Breast epithelium (tissue), 4 donors: Measurements from ENCODE around the gene LSM3. TPM values are rescaled to one million over a fixed set of nuclear protein-coding genes. Genes with fewer than 3 reads are reported as not detected.

Source experiments
- DNase-seq, 2 donors: peaks; one replicate each; pipeline ENCODE4 v3.0.0-alpha.2; 2019; ENCODE audit warnings: low spot score in 2 of 2
- H3K27ac ChIP-seq, 2 donors: fragments of 200-600 bp; sonication (generic) in 1 of 2; one replicate each; pipeline ENCODE4 v1.5.1; 2016 to 2019; ENCODE audit warnings: mild to moderate bottlenecking in 1 of 2
- H3K27me3 ChIP-seq, 2 donors: fragments of 200-600 bp; sonication (generic) in 1 of 2; one replicate each; pipeline versions ENCODE4 v1.5.1 to v1.6.0; 2017 to 2019; ENCODE audit warnings: control low read depth in 1 of 2, mild to moderate bottlenecking in 1 of 2
- H3K36me3 ChIP-seq: fragments of 200-600 bp; one replicate; pipeline ENCODE4 v1.5.1; 2019
- H3K4me1 ChIP-seq, 2 donors: fragments of 200-600 bp; sonication (generic); one replicate each; pipeline ENCODE4 v1.5.1; 2016 to 2019; ENCODE audit warnings: control low read depth in 1 of 2
- H3K4me3 ChIP-seq, 3 donors: fragments of 200-600 bp; sonication (generic); 1 replicate in 2 of 3; 2 replicates in 1 of 3; pipeline ENCODE4 v1.5.1; 2016 to 2019; ENCODE audit warnings: mild to moderate bottlenecking in 3 of 3, moderate library complexity in 2 of 3
- H3K9me3 ChIP-seq, 2 donors: fragments of 200-600 bp; sonication (generic) in 1 of 2; one replicate each; pipeline ENCODE4 v1.5.1; 2016 to 2019; ENCODE audit warnings: control low read depth in 1 of 2
- CTCF ChIP-seq, 3 donors: fragments of 450-650 bp; IDR thresholded peaks; one replicate each; pipeline ENCODE4 v1.5.1; 2016 to 2017; ENCODE audit warnings: antibody characterized with exemption in 3 of 3, mild to moderate bottlenecking in 3 of 3, moderate library complexity in 3 of 3
- POLR2A ChIP-seq: fragments of 450-650 bp; IDR thresholded peaks from one replicate; pipeline ENCODE4 v1.6.1; 2016; ENCODE audit warnings: antibody characterized with exemption, mild to moderate bottlenecking, moderate library complexity
- POLR2AphosphoS5 ChIP-seq, 3 donors: sonication (generic); formaldehyde crosslinking; IDR thresholded peaks; one replicate each; pipeline ENCODE4 v1.6.1; 2017; ENCODE audit warnings: antibody characterized with exemption in 3 of 3
- intact Hi-C: fragments of 100-400 bp; cut with DNase I; formaldehyde crosslinking; loops from one replicate; pipeline ENCODE4 v1.15.1; 2023; ENCODE audit warnings: low total_unique reads
- total RNA-seq, 3 donors: library from RNA; depleted of rRNA; stranded (reverse); fragments of >200 nt; gene quantifications; one replicate each; pipeline ENCODE4 v1.1.0, GENCODE V29; 2016

Gene LSM3
- total RNA-seq, 3 donors from 2014 or later, result 10.5 to 11.5 (median 11.5) TPM

GRCh38 chr3:14245822-14246221 is 67.2 kb downstream of the LSM3 start:
- Histone ChIP-seq H3K4me1 (peaks cover 0 to 3% of the 10 kb centered on the region in 2 donors), H3K9me3 (no peaks in the 10 kb centered on the region), H3K4me3 (no peak overlapping the region), H3K27ac (no peak overlapping the region), H3K27me3 (no peaks in the 10 kb centered on the region), H3K36me3 (no peaks in the 10 kb centered on the region)
- intact Hi-C loops, result no loop called here
- no peak for DNase-seq
- TF ChIP-seq POLR2AphosphoS5 (IDR thresholded peaks at IDR 0.05) (no peak), CTCF (IDR thresholded peaks at IDR 0.05) (no peak), POLR2A (no peak)

GRCh38 chr3:14246414-14246813 is 67.8 kb downstream of the LSM3 start:
- Histone ChIP-seq H3K27ac (no peak overlapping the region), H3K4me1 (peaks cover 0 to 3% of the 10 kb centered on the region in 2 donors), H3K4me3 (no peak overlapping the region), H3K36me3 (no peaks in the 10 kb centered on the region), H3K9me3 (no peaks in the 10 kb centered on the region), H3K27me3 (no peaks in the 10 kb centered on the region)
- no peak for DNase-seq
- no peak for TF ChIP-seq POLR2AphosphoS5 (IDR thresholded peaks at IDR 0.05)
- no peak for TF ChIP-seq POLR2A
- TF ChIP-seq CTCF (IDR thresholded peaks at IDR 0.05), result no peak
- intact Hi-C loops, result no loop called here

GRCh38 chr3:14248477-14248848 is 69.8 kb downstream of the LSM3 start:
- no peaks in the 10 kb centered on the region for H3K27me3 ChIP-seq
- intact Hi-C loops, result no loop called here
- no peak for TF ChIP-seq POLR2AphosphoS5 (IDR thresholded peaks at IDR 0.05)
- no peak for TF ChIP-seq CTCF (IDR thresholded peaks at IDR 0.05)
- no peak for TF ChIP-seq POLR2A
- no peaks in the 10 kb centered on the region for H3K9me3 ChIP-seq
- peaks cover 0 to 3% of the 10 kb centered on the region in 2 donors for H3K4me1 ChIP-seq
- no peak overlapping the region for H3K4me3 ChIP-seq
- DNase-seq, result no peak
- no peaks in the 10 kb centered on the region for H3K36me3 ChIP-seq
- peak overlapping the region in 1 of 2 donors; percentile 80 for H3K27ac ChIP-seq

GRCh38 chr3:14248849-14249523 is 70.4 kb downstream of the LSM3 start:
- Histone ChIP-seq H3K27me3 (no peaks in the 10 kb centered on the region), H3K4me3 (no peak overlapping the region), H3K9me3 (no peaks in the 10 kb centered on the region), H3K36me3 (no peaks in the 10 kb centered on the region), H3K4me1 (peaks cover 0 to 3% of the 10 kb centered on the region in 2 donors), H3K27ac (peak overlapping the region in 1 of 2 donors; percentile 80)
- intact Hi-C loops, result no loop called here
- DNase-seq, result peak in 1 of 2 donors; percentile 54
- TF ChIP-seq POLR2A (no peak), POLR2AphosphoS5 (IDR thresholded peaks at IDR 0.05) (peak; percentile 43 to 93 (median 59))

Other genes starting within 250 kb of the LSM3 start
- 10 to 100 TPM; 15.1 to 19.9 (median 17.9) TPM for gene CHCHD4, start 53.9 kb upstream of the LSM3 start, total RNA-seq
- gene TMEM43, start 53.8 kb upstream of the LSM3 start, total RNA-seq, result 100 to 1,000 TPM in 1 of 3 donors, 10 to 100 TPM in 2; 90.5 to 170 (median 93.4) TPM
- 10 to 100 TPM; 57.4 to 74.2 (median 61.3) TPM for gene XPC, start 216 bp upstream of the LSM3 start, total RNA-seq
- gene SLC6A6, start 223.8 kb downstream of the LSM3 start, total RNA-seq, result 10 to 100 TPM; 22.1 to 52.4 (median 27.5) TPM